HG03097 (cell line): ENCODE data around the gene ZNF311.

ENCODE experiments used
- ATAC-seq: cut with Tn5 transposase; IDR thresholded peaks from one replicate; pipeline ENCODE4 v1.9.1; 2021; ENCODE audit not compliant: unreplicated experiment, low FRiP score

ZNF311 gene

DNA sequence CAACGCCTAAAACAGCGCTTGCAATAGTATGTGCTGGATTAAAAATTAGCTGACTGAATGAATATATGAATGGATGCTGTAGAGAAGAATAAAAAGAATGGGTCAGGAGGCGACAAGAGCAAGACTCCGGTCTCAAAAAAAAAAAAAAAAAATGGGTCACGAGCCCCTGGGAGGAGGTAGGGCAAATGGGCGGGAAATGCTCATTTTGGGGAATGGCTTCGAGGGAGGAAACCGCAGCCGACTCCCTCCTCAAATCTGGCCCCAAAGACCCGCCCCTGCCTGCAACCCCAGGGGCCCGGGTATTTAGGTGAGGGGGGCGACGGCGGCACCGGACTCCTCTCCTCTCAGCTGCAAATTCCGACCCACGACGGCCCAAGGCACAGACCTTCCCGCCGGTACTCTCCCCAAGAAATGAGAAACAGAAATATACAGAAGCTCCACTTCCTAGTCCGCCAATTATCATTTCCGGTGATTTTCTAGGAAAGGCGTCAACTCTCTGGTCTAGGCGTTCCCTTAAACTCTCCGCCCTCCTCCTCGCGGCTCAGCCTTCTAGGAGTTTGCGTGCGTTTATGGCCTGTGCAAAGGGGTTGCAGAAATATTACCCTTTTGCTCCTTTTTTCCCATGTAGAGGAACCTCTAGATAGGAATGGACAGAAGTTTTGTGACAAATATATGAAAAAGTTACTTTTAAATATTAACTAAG, at the start of gene ZNF311:
Gene ZNF311, minus strand, starts transcription at position 133 of the 703 bp plus-strand sequence. CDS start 1,361 bp downstream, outside the sequence.
- no peak for ATAC-seq

DNA sequence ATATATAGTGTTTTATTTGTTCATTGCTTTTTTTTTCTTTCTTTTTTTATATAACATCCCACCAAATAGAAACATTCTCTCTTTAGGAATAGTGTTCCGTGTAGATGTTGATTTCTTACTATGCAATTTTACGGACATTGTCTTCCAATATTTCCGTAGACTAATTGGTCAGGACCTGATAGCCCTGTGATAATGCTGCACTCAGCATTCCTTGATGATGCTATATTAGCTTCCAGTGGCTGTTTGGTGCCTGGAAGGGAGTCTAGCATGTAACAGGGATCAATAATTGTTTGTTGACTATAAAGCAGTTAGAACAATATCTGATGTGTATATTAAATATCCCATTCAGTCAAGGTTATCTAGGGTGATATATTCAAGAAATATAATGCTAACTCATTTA, 46.6 kb upstream of the ZNF311 start:
- no peak for ATAC-seq

DNA sequence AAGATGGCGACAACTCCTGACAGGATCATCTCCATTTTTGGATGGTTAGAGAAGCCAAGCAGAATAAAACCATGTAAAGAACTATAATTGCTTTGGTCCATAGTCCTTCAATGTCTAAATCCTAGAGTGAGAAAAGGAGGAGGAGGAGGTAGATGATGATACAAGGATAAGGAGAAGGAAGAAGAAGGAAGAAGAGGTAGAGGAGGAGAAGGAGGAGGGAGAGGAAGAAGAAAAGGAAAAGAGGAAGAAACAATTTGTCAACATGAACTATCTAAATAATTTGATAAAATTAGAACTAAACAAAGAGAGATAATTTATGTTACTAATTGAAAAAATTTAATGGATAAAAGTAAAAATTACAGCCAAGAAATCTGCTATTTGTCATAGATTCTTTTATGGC, 40.0 kb upstream of the ZNF311 start, which contains the start of gene OR2W1:
Gene OR2W1, minus strand, starts transcription at position 101 of the 400 bp plus-strand sequence. Its CDS starts 0 bp downstream, at position 101.
- ATAC-seq, result no peak

DNA sequence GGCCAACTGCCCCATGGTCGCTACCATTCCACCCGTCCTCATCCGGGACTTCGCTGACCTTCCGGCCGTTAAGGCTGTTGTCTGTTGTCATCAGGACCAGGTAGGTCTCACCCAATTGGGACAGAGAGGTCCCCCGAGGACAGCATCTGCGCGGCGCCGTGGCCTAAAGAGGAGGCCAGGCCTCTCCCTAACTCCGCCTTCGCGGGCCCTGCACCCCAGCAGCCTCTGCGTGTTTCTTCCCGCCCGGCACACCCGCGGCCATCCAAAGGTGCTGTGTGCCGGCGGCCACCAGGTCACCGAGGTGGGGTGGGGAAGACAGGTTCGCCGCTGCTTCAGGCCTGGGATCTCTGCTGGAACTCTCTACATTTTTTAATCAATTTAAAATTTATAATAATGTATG, 30.8 kb upstream of the ZNF311 start:
- ATAC-seq, result no peak

DNA sequence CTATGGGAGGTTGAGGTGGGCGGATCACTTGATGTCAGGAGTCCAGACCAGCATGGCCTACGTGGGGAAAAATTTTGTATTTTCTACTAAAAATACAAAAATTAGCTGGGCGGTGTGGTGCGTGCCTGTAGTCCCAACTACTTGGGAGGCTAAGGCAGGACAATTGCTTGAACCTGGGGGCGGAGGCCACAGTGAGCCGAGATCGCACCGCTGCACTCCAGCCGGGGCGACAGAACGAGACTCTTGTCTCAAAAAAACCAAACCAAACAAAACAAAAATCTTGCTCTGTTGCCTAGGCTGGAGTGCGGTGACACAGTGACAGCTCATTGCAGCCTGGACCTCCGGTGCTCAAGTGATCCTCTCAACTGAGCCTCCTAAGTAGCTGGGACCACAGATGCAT, 23.7 kb upstream of the ZNF311 start:
- ATAC-seq, result no peak

DNA sequence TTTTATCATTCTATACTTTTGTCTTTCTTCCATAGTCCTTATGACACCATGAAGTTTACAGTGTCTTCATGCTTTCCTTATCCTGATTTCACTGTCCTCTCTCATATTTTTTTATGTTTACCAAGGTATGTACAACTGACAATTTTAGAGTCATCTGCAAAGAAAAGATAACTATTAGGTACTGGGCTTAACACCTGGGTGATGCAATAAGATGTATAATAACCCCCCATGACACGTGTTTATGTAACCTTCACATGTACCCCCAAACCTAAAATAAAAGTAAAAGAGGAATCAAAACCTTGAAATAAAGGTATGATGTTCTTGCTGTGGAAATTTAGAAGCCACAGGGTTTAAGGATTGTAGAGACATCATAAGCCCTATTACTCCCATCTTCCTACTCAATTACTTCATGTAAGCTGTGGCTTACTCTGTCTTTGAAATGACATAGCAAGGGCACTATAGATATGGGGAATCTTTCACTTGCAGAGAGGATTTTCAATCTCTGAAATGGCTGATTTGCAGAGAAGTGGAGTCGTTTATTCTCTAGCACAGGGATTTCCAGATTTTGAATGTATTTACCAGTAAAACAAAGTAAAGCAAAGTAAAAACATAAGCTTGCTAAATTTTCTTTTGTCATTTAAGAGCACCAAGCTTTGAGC, 20.9 kb upstream of the ZNF311 start:
- no peak for ATAC-seq

DNA sequence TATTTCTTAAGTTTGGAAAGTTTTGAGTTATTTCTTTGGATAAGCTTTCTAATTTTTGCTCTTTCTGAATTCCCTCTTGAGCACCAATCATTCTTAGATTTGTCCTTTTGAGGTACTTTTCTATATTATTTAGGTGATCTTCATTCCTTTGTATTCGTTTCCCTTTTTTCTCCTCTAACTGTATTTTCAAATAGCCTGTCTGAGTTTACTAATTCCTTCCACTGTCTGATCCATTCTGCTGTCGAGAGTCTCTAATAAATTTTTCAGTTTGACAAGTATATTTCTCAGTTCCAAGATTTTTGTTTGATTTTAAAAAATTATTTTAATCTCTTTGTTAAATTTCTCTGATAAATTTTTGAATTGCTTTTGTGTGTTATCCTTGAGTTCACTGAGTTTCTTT, 16.3 kb upstream of the ZNF311 start:
- no peak for ATAC-seq

DNA sequence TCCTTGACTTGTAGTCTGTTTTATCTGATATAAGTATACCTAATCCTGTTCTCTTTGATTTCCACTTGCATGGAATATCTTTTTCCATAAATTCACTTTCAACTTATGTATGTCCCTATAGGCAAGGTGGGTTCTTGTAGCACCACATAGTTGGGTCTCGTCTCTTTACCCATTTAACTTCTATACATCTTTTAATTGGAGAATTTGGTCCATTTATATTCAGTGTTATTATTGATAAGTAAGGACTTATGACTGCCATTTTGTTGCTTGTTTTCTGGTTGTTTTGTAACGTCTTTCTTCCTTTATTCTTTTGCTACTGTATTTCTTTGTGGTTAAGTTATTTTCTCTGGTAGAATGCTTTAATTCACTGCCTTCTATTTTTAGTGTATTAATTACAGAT, 14.5 kb upstream of the ZNF311 start:
- no peak for ATAC-seq

DNA sequence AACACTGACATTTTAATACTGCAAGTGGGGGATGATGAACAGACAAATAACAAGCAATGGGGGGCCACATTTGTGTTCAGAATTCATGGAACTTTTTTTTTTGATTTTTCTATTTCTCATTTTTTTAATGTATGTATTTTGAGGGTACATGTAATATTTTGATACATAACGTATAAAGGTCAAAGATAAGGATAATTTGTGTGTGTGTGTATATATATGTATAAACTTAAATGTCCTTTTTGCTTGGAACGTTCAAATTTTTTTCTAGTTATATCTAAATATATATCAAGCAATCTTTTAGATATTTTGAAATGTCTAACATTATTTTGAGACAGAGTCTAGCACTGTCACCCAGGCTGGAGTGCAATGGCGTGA, 12.3 kb upstream of the ZNF311 start:
- ATAC-seq, result no peak

DNA sequence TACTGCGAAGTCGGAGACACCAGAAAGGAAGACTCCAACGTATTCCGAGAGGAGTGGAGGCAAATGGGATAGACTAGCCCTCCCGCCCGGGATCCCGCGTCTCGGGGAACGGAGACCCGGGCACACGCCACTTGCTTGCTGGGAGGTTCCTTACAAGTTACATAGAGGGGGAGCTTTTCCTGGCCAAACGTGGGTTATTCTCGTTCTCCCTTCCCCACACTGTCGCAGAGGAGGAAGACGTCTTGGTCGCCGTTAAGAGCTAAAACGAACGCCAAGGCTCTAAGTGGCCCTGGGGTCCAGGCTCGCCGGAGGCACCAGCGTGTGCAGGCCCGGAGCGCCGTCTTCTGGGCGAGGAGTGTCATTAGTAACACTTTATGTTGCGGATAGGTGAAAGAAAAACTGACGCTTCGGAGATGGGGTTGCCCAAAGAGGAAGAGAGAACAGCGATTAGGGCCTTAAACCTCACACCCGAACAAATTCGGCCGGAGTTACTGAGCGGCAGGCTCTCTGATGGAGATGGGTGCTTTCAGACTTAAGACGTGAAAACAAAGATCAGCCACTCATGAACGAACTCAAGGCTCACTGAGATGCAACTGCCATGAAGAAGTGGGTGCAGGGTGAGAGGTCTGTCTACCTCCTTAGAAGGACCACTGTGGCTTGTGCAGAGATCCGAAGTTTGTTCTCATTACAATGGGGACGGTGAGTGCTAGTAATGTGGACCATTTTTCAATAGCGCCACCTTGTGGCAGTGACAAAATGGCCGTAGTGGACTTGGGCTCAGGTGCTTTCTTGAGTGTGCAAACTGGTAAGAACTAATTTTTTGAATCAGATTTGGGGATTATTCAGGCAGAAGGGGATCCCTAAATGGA, 11.7 kb upstream of the ZNF311 start:
- peak; percentile 50 for ATAC-seq

DNA sequence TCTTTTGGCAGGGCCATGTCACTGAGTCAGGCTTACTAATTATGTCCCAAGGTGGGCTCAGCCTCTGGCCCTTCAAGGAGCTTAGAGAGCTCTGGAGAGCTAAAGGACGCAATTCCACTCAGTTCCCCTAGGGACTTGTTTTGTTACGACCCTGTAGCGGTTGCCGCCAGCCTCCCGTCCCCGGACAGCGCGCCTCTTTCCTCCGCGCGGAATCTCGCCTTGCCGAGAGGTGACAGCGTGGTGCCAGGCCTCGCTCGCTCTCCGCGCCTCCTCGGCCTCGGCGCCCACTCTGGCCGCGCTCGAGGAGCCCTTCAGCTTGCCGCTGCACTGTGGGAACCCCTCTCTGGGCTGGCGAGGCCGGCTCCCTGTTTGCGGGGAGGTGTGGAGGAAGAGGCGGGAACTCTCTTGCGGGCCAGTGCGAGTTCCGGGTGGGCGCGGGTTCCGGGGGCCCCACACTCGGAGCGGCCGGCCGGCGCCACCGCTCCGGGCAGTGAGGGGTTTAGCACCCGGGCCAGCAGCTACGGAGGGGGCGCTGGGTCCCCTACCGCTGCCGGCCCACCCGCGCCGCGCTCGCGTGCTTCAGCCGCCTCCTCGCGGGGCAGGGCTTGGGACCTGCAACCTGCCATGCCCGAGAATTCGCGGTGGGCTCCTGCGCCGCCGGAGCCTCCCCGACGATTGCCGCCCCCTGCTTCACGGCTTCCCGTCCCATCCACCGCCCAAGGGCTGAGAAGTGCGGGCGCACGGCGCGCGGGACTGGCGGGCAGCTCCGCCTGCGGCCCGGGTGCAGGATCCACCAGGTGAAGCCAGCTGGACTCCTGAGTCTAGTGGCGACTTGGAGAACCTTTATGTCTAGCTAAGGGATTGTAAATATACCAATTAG, 9.9 kb upstream of the ZNF311 start:
- no peak for ATAC-seq

DNA sequence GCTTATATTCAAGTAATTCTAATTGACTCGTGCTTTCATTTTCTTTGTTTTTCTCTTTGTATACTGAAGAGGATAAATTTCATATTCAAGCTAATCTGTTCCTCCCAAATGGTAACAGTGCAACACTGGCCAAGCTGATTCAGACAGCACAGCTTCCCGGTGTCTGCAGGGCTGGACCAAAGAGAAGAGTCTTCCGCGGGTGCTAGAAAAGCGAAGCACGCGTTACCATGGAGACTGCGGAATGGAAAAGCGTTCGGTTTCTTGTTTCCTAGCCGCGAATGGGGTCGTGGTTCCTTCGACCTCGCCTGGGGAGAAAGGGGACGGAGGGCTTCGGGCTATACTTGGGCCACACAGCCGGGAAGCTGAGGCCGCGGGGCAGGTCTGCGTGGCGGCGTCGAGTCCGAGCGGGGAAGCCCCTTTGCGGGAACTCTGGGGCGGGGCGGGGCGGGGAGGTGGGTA, 6.2 kb upstream of the ZNF311 start:
- no peak for ATAC-seq

DNA sequence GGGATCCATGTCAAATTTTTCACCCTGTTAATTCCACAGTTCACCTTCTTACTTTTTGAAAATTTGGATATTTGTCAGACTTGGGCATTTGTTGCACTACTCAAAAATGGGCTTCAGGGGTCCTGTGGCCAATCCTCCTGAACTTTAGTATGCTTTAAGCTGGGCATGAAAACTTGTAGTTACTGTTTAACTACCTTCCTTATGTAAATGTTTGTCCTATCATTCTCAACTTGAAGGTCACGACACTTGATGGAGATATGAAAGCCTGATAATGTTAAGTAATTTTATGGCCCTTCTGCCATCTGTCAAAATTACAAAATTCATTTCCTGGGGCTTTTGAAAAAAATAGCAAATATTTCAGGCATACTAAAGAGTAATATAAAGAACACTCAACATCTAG, 4.2 kb upstream of the ZNF311 start:
- ATAC-seq, result no peak

DNA sequence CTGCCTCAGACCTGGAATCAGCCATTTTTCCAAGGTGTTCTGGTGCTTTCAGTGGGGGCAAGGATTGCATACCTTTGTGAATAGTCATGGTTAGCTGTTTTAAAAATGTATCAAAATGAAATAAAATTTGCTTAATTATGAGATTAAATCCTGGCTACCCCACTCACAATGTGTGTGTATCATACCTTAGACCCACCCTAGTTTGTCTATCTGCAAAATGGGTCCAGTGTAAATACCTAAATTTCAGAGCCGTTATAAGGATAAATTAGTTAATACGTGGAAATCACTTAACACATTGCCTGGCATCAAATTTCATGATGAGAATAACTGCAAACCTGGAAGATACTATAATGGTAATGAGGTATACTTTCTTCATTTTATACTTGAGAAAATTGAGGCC, 3.0 kb upstream of the ZNF311 start:
- ATAC-seq, result no peak

DNA sequence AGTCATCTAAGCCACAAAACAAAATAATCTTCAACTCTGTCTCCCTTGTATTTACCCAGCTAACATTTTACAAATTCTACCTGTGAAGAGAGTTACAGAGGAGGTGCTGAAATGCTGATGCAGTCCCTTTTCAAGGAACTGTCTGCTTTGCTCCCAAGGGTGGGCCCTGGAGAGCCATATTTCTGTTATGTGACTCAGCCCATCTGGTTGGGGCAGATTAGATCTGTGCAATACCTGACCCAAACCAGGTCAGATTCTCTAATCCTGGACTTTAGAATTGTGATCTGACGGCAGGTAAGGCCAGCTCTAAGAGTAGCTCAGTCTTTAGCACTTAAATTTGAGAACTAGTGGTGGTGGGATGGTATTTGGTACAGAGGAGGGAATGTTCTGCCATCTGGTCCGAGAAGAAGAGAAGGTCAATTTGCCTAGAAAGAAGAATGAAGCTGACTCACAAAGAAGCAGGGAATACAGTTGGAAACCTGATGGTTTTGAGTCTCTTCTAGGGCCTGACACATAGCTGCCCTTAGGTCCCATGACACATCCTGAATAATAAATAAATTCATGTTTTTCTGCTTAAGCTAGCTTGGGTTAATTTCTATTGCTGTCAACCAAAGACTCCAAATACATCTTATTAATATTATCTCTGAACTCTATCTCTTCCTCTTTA, 8.1 kb downstream of the ZNF311 start:
- no peak for ATAC-seq

DNA sequence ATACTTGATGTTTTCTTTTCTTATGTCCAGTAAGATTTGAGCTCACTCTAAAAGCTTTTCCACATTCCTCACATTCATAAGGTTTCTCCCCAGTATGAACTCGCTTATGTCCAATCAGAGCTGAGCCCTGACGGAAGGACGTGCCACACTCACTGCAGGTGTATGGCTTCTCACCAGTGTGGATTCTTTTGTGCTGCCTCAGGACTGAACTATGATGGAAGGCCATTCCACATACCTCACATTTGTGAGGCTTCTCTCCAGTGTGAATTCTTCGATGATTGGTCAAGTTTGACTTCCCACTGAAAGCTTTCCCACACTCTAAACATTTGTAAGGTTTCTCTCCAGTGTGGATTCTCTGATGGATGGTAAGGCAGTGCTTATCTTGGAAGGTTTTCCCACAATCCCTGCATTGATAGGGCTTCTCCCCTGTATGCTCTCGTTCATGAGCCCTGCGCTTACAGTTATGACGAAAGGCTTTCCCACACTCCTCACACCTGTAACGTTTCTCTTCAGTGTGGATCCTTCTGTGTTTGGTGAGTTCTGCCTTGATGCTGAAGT, 9.9 kb downstream of the ZNF311 start:
- no peak for ATAC-seq

DNA sequence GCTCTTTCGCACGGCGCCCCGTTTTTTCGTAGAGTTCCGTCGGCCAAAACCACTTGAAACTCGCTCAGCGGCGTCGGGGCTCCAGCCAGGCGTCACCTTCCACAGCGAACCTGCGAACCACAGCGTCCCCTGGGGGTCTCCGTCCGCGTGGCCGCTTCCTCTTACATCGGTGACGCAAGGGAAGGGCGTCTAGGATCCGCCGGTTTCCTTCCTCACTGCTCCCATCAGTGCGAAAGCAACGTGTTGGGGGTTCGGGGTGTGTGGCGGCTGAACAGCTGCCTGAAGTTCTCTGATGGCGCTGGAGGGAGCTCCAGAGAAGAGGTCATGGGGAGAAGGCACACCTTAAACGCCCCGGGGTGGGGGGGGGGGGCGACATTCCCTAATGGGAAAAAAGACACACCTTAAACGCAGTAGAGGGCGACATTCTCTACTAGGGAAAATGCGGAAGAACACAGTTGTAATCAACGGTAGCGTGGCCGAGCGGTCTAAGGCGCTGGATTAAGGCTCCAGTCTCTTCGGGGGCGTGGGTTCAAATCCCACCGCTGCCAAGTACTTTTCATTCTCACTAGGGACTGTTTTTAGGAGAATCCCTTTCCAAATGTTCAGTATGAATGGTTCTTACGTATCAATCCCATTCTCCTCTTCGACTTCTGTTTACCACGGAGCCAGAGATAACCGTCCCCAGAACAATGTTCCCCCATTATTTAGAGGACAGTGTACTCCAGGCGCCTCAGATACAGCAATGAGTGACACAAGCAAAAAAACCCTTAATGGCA, 16.4 kb downstream of the ZNF311 start:
- ATAC-seq, result no peak

DNA sequence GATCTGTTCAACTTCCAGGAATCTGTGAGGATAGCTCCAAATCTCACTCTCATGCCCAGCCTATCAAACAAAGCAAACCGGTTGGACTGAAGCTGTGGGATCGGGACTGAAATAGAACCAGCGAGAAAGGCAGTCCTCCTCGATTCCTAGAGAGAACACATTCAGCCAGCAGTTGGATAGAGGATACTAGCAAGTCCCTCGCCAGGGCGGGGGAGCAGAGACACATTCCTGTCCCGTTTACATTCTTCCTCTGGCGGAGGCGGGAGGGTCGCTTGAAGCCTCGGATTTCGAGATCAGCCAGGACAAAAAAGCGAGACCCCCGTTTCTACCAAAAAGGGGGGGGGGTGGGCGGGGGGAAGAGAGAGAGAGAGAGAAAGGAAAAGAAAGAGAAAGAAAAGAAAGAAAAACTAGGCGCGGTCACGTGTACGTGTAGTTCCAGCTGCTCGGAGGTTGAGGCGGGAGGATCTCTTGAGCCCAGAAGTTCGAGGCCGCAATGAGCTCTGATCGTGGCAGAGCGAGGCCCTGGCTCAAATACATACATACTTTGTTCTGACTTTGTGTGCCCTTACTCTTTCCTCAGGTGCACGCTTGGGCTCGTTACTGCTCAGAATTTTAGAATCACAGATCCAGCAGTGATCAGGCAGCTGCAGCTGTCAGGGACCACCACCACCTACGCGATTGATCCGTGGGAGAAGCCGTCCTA, 19.5 kb downstream of the ZNF311 start:
- no peak for ATAC-seq
